ENCODE results near the gene INPP5D.

- TF ChIP-seq CTCF (IDR thresholded peaks at IDR 0.05; ENCODE audit: borderline replicate concordance, extremely low read depth, low read length, poor library complexity, severe bottlenecking) = no peak
- TF ChIP-seq EZH2 (IDR thresholded peaks at IDR 0.05; ENCODE audit: borderline replicate concordance, low read depth, low read length, severe bottlenecking) = no peak
These were observed 195.9 kb downstream of the INPP5D start for GRCh38 chr2:233256048-233256447.
